ENCODE data around the gene SMPD4. TPM values are rescaled to one million over a fixed set of nuclear protein-coding genes. Genes with fewer than 3 reads are reported as not detected.

SMPD4 gene
- polyA plus RNA-seq, 3 donors, result 10.5 to 34.6 (median 14.2) TPM

Small RNA genes lying within 50 kb of the gene (small RNA-seq; reads per million reads assigned to genes)
- not detected for gene RNU6-1049P (ENCODE audit: insufficient read length, low read depth)

Other genes with a start within 250 kb of the SMPD4 start
- gene RAB6C, start 201.9 kb downstream of the SMPD4 start, polyA plus RNA-seq, result not detected
- not detected for gene POTEF, start 52.4 kb downstream of the SMPD4 start, polyA plus RNA-seq
- not detected for gene CCDC74B, start 36.5 kb downstream of the SMPD4 start, polyA plus RNA-seq
- 10 to 100 TPM; 28.8 to 66.8 (median 64.9) TPM for gene MZT2B, start 660 bp upstream of the SMPD4 start, polyA plus RNA-seq
- gene TUBA3E, start 16.8 kb upstream of the SMPD4 start, polyA plus RNA-seq, result not detected
- gene IMP4, start 161.3 kb upstream of the SMPD4 start, polyA plus RNA-seq, result 10 to 100 TPM; 57.6 to 81.2 (median 58.5) TPM
- 100 to 1,000 TPM in 2 of 3 donors, 10 to 100 TPM in 1; 72.2 to 365 (median 102) TPM for gene PTPN18, start 174.5 kb upstream of the SMPD4 start, polyA plus RNA-seq

Measured in CD14-positive monocyte (primary cell).